HG03064 (cell line): Measurements from ENCODE around the gene BBLN.

Source experiments
- ATAC-seq: cut with Tn5 transposase; IDR thresholded peaks from one replicate; pipeline ENCODE4 v1.9.1; 2021; ENCODE audit warnings: low read depth; ENCODE audit not compliant: unreplicated experiment

BBLN gene

DNA sequence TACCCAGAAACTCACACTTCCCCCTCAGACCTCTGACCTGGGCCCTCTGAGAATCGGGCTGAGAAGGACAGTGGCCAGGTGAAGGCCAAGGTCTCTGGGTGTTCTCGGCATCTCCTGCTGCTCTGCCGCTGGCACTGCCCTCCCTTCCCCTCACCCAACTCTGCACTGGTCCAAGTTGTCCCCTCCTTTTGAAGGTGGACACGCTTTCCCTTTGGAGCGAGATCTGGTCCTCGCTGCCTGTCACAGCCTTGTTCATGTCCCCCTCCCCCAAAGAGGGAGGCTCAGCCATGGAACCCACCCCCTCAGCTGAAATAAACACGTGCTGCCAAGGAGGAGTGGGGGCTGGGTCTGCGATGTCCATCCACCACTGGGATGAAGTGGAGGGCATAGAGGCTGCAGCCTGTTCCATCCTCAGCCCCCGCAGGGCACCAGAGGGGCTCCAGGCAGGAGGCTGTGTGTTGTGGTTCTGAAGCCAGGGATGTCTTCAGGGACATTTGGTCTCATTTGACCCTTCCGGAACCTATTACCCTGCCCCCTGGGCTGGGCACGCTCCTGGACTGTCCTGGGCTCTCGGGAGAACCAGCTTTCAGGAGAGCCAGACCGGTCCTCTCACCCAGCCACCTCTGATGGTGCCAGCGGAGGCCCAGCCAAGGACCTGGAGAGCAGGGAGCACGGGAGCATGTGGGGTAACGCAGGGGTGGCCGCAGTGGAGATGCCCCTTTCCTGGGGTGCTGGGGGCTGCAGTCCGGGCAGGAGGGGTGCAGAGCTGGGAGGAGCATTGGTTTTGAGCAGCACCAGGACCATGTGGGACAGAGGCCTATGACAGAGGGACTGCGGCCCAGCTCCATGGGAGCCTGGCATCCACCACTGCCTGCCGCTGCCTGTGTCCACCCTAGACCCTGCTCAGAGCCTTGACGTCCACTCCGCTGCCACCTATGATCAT, 15.6 kb upstream of the BBLN start:
- no peak for ATAC-seq

DNA sequence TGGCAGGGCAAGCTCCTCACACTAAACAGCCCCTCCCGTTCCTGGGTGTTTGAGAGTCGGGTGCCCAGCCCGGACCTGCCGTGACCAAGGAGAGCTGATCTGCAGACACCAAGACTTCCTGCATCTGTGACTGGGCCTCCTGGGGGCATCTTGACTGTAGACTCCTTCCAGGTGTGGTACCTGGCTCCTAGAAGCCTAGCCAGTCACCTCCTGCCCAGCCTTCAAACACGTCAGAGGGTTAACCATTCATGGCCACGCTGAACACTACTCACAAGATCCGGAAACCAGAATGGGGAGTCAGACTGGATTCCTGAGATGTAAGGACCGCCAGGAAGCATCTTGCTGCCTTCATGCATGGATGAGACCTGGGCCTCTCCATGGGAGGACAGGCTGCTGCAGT, 14.5 kb upstream of the BBLN start:
- no peak for ATAC-seq

DNA sequence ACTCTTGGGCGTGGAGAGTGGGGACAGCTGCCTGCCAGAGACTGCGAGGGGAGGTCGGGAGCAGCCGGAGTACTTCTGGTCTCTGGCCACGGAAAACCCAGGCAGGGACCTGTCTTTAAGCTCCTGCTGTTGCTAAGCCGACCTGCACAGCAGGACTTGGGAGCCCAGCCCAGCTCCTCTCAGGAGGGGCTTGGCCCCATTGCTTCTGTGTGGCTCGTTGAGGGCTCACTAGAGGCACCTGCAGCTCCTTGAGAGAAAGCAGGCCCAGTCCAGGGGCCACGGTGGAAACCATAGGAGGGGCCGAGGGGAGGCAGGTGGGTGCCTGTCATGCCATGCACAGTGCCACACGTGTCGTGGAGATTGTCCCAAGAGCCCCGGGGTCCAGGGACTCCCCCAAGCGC, 14.1 kb upstream of the BBLN start:
- ATAC-seq = no peak

DNA sequence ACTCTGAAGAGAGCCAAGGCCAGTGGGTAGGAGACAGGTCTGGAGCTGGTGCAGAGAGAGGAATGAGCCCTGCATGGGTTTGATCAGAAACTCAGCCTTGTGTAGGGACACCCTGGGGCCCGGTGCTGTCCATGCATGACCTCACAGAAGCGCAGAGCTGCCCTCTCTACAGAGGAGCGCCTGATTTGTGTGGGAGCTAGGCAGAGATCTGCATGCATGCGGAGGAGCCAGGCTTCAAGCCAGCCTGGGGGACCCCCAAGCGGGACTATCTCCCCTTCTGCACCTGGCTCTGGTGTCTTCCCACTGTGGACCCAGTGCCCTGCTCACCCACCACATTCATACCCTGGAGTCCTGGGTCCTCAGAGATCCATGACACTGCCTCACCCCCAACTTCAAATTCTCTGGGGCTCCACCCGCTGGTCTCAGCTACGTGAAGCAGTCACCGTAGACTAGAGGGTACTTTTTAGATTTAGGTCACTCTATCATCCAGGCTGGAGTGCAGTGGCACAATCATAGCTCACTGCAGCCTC, 13.4 kb upstream of the BBLN start:
- ATAC-seq = no peak

DNA sequence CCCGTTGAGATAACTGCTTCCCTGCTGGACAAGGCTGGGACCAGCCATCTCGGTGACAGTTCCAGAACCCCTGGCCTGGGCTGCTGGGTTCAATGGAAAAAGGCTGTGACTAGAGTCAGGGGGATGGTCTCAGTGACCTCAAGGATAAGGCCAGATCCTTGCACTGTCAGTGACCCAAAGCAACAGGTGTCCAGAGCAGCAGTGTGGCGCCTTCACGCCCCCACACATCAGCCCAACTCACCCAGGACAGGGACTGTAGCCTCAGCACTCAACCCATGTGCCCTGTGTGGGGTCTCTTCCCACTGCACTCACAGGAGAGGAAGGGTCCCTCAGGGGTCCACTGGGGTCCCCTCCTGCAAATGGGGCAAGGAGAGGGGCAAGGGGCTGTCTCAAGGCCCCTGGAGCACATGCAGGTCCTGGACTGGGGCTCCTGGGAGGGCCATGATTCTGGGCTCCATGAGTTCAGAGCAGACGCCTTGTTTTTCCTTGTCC, 11.5 kb upstream of the BBLN start:
- no peak for ATAC-seq

DNA sequence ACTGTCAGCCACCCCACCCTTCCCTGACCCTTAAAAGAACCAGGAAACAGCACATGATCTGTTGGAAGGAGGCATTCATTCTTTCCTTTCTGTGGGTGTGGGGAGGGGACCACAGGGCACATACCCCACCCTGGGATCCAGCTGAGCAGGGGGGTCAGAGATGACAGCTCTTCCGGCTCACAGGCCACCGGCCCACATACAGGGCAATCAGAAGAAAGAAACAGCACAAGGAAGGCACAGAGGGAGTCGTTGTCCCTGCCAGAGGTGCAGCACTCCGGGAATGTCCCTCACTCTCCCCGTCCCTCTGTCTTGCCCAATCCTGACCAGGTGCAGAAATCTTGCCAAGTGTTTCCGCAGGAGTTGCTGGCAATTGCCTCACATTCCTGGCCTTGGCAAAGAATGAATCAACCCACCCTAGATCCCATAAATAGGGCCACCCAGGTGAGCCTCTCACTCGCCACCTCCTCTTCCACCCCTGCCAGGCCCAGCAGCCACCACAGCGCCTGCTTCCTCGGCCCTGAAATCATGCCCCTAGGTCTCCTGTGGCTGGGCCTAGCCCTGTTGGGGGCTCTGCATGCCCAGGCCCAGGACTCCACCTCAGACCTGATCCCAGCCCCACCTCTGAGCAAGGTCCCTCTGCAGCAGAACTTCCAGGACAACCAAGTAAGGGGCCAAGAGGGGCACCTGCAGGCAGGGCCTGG, 10.9 kb upstream of the BBLN start, which contains the start of gene LCN2:
Gene LCN2, plus strand, starts transcription at position 453 of the 701 bp plus-strand sequence. Its CDS starts 73 bp downstream, at position 526.
- no peak for ATAC-seq

DNA sequence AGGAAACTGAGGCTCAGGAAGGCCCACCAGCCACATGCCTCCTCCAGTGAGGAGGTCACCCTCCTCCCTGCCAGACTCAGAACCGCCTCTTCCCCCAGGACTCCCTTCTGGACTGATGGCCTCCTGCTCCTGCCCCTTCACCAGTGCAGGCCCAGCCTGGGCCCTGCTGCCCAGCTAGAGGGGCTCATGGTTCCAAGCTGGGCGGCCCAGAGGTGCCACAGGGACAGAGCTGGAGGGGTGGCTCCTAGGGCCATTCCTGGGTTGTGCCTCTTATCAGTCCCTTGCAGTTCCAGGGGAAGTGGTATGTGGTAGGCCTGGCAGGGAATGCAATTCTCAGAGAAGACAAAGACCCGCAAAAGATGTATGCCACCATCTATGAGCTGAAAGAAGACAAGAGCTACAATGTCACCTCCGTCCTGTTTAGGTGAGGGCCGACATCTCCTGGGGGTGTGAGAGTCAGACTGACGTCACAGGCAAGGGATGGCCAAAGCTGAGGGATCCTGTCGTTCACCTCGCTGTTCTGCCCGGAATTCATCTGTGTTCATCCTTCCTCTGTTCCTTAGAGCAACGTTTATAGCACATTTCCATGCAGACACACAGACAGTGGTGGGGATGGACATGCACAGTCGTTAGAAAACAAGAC, 10.0 kb upstream of the BBLN start:
- ATAC-seq = no peak

DNA sequence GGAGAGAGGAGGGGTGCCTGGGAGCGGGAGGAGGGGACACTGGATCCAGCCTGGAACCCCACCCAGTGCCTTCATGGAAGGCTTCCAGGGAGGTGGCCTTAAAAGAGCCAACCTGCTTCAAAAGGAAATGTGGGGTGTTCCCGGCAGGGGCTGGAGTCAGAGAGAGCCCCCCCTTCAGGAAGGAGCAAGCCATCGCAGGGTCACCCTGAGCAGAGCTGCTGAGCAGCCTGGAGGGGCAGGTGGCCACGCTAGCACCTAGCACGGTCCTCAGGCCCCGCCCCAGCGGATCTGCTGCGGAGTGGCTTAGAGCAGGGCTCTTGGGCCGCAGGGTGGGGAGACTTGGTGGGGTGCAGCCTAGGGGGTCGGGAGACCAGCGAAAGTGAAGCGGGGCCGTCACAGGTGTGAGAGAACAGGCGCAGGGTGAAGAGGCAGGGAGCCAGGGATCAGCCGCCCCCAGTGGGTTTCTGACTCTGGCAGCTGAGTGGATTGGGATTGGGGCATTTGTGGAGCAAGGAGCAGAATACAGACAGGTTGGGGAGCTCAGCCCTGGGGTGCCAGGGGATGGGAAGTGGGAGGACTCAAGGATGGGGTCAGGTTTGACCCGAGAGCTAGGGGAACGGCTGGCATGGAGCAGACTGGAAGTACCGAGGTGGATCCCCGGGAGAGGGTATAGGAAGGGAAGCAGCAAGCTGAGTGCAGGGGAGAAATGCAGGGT, 9.3 kb upstream of the BBLN start:
- no peak for ATAC-seq

DNA sequence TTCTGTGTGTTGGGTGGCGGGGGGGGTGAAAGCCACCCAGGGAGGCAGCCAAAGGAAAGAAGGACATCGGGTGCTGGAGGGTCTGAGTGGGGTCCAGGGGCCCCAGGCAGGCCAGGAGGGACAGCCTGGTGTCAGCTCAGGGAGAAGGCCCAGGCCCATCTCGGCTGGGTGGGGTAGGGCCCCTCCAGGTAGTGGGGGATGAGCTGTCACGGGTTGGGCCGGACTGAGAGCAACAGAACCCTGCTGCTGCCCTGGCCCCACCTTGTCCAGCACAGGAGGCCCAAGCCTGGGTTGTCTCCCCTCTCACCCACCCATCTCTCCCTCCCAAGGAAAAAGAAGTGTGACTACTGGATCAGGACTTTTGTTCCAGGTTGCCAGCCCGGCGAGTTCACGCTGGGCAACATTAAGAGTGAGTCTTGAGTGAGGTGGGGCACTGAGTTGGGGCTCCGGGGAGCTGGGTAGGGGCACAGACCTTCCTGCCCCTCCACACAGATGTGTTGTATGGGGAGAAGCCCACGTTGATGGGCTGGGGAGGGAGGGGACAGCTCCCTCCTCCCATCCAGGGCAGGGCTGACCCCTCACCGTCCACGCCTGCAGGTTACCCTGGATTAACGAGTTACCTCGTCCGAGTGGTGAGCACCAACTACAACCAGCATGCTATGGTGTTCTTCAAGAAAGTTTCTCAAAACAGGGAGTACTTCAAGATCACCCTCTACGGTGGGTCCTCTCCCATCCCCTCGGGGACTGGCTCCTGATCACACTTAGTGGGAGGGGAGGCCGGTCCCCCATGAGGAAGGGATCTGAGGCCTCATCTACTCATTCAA, 8.5 kb upstream of the BBLN start:
- no peak for ATAC-seq

DNA sequence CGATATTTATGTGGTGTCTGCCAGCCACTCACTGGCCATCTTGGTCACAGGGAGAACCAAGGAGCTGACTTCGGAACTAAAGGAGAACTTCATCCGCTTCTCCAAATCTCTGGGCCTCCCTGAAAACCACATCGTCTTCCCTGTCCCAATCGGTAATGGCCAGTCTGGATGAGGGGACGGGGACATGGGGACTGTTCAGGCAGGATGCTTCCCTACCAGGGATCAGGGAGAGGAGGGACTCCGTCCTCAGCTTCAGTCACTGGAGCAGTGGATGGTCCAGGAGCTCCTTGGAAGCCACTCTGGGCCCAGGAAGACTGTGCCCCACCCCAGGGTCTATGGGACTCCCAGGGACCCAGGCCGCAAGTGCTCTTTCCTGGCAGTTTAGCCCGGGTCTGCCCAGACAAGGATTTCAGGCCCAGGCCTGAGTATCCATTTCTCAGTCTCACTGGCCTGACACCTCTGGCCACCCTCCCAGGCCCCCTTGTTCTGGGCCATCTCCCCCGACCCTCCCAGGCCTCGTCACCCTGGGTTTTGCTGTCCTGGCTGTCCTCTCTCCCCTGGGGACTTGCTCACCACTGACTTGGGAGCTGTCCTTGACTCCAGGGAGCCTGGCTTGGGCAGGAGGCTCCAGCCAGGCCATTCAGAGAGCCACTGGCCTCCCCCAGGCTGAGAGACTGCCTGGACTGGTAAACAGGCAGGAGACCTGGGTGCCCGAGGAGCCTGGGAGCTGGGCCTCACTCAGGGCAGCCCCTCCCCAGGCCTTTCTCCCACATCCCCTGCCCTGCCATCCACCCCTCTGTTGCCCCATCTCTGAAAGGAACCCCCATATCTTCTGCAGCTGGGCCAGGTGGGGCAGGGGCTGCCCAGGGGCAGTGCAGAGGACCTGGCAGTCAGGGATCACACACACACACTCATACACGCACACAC, 7.7 kb upstream of the BBLN start:
- no peak for ATAC-seq

DNA sequence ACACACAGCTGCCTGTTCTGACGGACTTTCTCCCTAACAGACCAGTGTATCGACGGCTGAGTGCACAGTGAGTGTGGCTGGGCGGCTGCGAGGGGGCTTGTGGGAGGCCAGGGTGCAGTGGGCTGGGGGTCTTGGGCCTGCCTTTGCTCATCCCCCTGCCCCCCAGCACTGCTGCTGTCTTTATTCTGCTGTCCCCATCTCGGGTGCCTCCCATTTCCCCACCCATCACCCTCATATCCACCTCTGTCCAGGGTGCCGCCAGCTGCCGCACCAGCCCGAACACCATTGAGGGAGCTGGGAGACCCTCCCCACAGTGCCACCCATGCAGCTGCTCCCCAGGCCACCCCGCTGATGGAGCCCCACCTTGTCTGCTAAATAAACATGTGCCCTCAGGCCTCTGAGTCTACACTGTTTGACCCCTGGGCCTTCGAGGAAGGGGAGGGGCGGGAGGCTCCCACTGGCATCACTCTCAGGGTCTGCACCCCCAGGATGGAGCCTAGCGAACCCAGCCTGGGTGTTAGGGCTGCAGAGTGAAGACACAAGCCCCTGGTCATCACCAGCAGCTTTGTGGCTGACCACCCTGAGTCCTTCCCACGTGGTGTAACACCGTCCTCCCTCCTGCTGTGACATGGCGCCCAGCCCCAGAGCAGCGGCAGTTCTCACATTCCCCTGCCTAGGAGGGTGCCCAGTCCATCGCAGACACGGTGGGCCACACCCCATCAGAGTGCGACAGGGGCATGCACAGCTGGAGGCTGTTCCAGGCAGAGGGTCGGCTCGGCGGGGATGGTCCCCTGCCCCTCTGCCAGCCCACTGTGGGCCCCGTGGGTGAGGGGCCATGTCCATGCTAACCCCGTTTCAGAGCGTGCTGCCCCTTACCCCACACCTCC, 6.8 kb upstream of the BBLN start:
- ATAC-seq = no peak

DNA sequence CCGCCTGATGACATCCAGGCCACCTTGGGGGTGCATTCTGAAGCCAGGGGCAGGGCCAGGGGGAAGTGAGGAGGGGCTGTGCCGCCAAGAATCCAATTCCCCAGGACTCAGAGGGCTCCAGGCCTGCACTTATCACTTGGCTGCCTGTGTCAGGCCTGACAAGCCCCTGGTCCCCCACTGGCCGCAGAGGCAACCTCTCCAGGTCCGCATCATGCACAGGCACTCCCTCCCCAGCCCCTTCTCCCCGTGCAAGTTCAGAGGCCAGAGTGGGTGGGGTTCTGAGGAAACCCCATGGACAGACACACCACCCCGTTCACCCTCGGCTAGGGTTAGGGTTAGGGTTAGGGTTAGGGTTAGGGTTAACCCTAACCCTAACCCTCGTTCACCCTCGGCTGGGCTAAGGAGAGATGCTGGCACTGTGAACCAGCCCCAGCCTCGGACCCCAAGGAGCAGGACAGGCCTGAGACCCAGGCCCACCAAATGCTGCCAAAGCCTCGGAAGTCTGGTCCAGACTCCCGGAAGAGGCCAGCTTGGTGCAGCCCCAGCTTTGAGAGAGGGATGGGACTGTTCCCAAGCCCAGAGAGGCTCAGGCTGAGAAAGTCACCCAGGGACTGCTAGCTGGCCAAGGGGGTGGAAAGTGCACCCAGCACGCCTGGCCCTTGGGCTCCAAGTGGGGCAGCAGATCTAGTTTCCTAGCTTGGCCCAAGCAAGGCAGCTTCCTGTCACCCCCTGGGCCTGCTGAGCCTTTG, 5.9 kb upstream of the BBLN start:
- no peak for ATAC-seq

DNA sequence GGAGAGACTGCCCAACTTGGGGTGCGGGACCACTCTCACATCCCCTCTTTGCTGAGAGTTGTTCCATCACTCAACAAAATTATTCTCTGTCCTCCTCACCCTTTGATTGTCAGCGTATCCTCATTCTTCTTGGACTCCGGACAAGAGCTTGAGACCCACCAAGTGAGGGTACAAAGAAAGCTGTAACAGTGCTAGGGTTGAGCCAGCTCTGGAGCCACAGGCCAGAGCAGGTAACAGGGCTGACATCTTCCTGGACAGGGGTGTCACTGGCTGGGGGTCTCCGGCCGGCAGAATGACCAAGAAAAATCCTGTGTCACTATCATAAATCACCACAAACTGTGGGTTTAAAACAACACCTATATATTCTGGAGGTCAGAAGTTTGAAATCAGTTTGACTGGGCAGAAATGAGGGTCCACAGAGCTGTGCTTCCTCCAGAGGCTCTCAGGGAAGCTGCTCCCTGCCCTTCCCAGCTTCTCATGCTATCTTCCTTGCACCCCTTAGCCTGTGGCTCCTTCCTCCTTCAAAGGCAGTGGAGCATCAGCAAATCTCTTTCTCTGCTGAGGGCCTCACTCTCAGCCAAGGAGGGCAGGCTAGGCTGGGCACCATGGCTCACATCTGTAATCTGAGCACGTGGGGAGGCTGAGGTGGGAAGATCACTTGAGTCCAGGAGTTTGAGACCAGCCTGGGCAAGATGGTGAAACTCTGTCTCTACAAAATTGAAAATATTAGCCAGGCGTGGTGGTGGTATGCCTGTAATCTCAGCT, 4.1 kb upstream of the BBLN start:
- no peak for ATAC-seq

DNA sequence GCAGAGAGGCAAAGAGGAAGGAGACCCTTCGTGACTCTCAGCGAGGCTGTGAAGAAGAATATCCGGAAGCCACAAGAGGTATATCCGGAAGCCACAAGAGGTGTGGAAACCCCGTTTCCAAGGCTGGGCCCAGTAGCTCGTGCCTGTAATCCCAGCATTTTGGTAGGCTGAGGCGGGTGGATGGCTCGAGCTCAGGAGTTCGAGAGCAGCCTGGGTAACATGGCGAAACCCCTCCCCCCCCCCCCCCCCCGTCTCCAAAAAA, 612 bp upstream of the BBLN start:
- ATAC-seq = no peak

DNA sequence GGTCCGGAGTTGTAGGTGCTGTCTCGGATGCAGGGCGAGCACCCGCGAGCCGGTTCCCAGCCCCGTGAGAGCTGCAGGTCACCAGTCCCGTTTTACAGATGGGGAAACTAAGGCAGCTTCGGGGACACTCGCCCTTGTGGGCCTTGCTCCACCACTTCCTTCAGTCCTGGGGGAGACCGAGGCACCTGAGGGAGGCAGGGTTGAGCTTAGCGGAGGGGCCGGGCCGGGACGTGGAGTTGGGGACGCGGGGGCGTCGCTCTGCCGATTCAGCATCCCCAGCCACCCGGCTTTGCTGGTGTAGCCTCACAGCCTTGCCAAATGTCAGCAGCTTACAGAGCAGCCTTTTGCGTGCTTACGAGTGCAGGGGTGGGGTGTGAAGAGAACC, 530 bp downstream of the BBLN start:
- ATAC-seq = no peak

DNA sequence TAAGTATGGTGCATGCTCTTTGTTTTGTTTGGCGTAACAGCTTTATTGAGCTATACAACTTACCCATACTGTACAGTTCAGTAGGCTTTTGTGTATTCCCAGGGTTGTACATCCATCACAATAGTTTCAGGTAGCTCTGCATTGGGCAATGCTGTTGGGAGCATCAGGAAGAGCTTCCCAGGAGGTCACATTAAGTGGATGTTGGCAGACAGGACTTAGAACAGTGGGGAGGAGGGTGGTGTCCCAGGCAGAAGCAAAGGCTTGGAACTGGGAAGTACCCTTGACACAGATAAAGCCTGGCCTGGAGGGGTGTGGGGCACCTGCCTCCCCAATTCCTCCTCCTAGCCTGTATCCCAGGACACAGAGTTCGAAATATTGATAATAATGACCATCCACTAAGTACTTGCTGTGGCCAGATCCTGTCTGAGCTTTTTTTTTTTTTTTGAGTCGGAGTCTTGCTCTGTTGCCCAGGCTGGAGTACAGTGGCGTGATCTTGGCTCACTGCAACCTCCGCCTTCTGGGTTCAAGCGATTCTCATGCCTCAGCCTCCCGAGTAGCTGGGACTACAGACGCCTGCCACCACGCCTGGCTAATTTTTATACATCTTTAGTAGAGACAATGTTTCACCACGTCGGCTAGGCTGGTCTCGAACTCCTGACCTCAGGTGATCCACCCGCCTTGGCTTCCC, 1.3 kb downstream of the BBLN start:
- no peak for ATAC-seq
